Brain pericyte (primary cell): ENCODE results near the gene ADCY6.
A peak's percentile ranks its signal among the peaks of the same experiment; 100 is the strongest.
"Not testable (repeated sequence)": the region's sequence is repeated elsewhere in the genome, so short reads cannot be mapped to it uniquely, and the experiment has no call there.

Experiments used
- DNase-seq: peaks from one replicate; pipeline ENCODE4 v3.0.0-alpha.2; 2012; ENCODE audit warnings: low read depth, low spot score

The ADCY6 gene

DNA sequence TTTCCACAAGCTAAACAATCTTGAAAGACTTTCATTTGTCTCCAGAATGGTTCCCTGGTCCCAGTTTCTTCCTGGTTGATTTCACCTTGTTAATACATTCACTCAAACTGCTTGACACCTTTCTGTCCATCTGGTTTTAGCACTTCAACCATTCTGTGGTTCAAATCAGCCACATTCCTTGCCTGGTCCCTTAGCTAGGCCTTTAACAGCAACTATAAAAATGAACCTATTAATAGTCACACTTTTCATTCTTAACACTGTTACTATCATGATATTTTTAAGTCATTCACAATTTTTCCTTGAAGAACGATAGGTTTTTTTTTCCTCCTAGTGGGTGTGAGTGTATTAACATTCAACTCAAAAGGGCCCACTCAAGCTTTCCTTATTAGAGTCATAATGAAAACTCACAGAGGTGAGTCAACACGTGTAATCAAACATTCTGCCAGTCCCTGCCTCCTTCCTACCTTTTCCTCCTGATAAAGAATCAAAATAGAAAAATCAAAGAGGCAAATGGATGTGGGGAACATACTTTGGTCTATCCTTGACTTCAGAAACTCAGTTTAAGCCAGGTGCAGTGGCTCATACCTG, 38.0 kb downstream of the ADCY6 start:
- no peak for DNase-seq

GRCh38 chr12:48750215-48750614, 38.7 kb downstream of the ADCY6 start:
- no peak for DNase-seq

DNA sequence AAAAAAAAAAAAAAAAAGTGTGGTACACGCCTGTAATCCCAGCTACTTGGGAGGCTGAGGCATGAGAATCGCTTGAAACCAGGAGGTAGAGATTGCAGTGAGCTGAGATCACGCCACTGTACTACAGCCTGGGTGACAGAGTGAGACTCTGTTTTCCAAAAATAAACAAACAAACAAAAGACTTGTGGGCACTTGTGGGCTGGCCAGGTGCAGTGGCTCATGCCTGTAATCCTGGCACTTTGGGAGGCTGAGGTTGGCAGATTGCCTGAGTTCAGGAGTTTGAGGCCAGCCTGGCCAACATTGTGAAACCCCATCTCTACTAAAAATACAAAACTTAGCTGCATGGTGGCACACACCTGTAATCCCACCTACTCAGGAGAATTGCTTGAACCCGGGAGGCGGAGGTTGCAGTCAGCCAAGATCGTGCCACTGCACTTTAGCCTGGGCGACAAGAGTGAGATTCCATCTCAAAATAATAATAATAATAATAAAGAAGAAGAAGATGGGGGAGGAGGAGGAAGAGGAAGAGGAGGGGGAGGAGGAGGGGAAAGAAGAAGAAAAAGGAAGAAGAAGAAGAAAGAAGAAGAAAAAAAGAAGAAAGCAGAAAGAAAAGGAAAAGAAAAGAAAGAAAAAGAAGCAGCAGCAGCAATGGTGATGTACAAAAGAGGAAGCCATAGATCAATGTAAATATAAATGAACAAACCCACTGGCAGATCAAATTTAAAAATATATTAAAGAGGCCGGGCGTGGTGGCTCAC, 44.5 kb downstream of the ADCY6 start:
- DNase-seq = no peak

GRCh38 chr12:48739618-48740269, 49.1 kb downstream of the ADCY6 start:
- DNase-seq = no peak

DNA sequence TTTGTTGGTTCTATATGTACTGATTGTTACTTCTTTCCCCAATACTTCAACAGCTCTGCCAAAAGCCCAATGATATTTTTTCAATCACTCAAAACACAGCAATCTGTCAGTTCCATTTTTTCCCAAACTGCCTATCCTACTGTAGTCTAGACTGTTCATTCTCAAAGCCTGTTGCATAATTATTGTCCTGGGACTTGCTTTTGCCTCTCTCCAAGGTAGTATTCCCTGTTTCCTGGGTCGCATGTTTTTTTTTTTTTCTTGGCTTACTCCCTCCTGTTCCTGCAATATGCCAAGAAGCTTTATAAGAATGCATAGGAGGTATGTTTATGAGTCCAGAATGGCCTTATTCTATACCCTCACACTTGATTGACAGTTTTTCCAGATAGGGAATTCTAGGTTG, 52.4 kb downstream of the ADCY6 start:
- no peak for DNase-seq

DNA sequence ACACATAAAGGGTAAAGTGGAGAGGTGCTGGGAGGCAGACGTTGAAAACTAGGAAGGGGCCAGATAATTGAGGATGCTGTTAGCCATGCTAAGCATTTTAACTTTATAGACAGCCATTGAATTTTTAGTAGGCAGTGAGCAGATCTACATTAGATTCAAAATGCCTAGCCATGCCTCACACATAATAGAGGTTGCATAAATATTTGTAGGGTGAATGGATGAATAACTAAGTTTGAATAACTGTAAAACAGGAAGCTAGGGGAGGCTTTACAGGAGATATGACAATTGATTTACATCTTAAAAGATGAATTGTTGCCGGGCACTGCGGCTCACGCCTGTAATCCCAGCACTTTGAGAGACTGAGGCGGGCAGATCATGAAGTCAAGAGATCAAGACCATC, 60.1 kb downstream of the ADCY6 start:
- no peak for DNase-seq

DNA sequence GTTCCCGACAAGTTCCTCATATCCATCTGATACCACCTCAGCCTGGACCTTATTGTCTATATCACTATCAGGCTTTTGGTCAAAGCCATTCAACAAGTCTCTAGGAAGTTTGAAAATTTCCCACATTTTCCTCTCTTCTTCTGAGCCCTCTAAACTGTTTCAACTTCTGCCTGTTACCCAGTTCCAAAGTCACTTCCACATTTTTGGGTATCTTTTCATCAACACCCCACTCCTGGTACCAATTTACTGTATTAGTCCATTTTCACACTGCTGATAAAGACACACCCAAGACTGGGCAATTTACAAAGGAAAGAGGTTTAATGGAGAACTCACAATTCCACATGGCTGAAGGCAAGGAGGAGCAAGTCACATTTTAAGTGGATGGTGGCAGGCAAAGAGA, 68.2 kb downstream of the ADCY6 start:
- DNase-seq = not testable (repeated sequence)

DNA sequence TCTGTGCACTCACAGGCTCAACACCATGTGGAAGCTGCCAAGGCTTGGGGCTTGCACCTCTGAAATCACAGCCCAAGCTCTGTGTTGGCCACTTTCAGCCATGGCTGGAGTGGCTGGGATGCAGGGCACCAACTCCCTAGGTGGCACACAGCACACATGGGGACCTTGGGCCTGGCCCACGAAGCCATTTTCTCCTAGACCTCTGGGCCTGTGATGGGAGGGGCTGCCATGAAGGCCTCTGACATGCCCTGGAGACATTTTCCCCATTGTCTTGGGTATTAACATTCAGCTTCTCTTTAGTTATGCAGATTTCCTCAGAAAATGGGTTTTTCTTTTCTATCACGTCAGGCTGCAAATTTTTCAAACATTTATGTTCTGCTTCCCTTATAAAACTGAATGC, 68.7 kb downstream of the ADCY6 start:
- DNase-seq = not testable (repeated sequence)

GRCh38 chr12:48719002-48719401, 69.9 kb downstream of the ADCY6 start:
- DNase-seq = not testable (repeated sequence)

DNA sequence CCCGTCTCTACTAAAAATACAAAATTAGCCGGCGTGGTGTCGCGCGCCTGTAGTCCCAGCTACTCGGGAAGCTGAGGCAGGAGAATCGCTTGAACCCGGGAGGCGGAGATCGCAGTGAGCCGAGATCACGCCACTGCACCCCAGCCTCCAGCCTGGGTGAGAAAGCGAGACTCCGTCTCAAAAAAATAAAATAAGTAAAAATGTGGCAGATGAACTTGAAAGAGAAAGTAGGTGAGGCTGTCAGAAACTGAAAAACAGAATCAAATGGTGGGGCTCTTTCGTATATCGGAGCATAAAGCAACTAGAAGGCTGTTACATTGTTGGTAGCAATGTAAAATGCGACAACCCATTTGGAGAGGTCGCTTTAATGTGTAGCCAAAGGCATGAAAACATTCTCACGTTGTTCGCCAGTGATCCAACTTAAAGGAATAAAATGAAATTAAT, 71.6 kb downstream of the ADCY6 start:
- no peak for DNase-seq

DNA sequence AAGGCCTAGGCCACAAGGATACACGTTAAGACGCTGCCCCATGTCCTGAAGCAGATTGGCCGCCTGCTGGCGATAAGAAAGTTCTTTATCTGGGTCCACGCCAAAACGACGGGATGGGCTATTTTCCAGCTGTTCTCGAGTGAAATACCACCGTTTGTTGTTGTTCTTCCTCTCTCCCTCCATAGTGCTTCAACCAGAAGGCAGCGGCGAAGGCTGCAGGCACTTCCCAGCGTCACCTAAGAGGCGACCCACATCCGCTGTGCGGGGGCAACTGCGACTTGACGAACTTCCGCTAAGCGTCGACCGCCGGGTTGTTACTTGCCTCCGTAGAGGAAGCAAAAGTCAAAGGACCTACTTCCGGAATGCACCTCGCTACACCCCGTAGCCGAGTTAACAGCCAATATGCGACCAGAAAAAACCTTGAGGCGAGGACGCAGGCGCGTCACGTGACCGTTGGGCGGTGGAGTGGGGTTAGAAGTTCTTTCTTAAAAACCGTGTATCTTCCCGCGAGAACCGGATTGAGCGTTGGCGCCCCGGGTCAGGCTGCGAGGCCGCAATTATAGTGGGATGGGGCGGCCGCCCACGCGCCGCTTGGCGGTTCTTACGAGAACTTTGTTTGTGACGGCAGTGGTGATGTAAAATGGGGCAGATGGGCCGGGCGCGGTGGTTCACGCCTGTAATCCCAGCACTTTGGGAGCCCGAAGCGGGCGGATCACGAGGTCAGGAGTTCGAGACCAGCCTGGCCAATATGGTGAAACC, 72.2 kb downstream of the ADCY6 start, which contains the start of gene CCNT1:
Gene CCNT1 (minus strand): TSS at position 215 of the 759 bp plus-strand sequence. CDS start 32 bp downstream, at position 183.
- peak; percentile 99 for DNase-seq
